HK-2 (cell line): ENCODE results near the gene SGF29.
A peak's percentile ranks its signal among the peaks of the same experiment; 100 is the strongest.
"Not testable (repeated sequence)": the region's sequence is repeated elsewhere in the genome, so short reads cannot be mapped to it uniquely, and the experiment has no call there.

Source experiments
- DNase-seq: peaks from one replicate; pipeline ENCODE4 v3.0.0-alpha.2; 2018; ENCODE audit not compliant: unreplicated experiment

Gene SGF29

GRCh38 chr16:28596115-28596630 is 42.5 kb downstream of the SGF29 start:
- no peak for DNase-seq

DNA sequence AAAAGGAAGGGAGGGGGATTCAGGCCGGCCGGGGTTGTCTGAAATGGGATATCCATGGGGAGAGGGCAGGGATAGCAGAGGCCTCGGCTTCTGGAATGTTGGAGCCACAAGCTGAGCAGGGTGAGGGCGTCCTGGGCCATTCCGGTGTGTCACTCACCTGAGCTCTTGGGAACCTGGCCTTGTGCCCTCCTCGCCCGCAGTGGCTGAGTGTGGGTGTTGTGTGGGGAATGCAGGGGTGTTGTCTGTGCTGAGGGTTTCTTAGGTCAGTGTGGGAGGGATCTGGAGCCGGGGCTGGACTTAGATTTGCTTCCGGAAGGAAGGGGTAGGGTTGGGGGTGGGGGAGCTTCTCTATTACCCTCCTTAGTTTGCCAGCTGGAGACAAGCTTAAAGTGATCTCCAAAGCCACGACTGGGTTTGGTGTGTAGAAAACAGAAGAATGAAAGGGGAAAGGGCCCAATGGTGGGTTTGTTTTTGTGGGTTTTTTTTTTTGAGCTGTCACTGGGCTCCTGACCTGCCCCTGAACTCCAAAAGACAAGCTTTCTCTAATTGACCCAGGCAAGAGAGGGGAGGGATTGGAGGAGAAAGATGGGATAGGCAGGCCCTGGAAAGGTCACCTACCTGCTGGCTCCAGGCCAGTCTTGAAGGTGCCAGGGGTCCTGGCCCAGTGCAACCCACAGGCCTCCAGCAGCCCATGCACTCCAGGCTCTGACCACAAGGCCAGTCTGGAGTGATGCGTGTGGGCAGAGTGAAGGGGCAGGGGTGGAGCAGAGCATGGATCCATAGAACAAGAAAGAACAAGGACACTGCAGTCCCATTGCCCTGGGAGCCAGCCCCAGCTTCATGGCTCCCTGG is 43.3 kb downstream of the SGF29 start, which contains the start of gene SULT1A2:
Gene SULT1A2, minus strand, starts transcription at position 211 of the 852 bp plus-strand sequence. CDS start 1,120 bp downstream, outside the sequence.
- DNase-seq, result peak; percentile 69

- no peak for DNase-seq
Observed at GRCh38 chr16:28597692-28598261, 44.1 kb downstream of the SGF29 start.

DNA sequence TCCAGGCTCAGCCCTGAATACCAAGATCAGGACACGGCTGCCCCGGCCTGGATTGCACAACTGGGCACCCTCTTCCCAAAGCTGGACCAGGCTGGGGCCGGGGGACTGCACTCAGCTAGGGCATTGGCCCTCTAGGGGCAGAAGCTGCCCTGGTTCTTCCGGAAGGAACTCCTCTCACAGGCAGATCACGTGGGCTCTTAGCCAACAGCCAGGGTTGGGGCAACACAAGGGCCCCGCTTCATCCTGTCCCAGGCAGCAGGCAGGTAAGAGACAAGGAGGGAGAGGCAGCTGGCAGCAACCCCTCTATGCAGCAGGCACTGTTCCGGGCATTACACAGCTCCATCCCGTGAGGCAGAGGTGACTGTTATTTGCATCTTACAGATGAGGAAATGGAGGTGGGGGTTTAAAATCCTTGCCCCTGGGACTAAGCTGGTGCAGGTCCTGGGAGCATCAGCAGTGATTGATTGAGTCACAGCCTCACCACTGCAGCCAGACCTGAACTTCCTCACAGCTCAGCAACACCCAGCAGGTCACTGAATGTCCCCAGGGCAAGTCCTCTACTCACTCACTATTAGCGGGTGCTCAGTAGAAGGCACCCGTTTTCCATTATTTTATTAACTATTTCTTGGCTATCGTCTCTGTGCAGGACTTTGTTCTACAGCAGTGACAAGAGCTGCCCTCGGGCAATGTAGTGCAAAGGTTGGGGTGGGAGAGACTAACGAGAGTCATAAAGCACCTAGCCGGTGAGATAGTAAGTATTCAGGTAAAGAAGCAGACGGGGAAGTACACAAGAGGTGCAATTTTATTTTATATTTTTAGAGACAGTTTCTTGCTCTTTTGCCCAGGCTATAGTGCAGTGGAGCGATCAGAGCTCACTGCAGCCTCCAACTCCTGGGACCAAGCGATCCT is 45.9 kb downstream of the SGF29 start:
- not testable (repeated sequence) for DNase-seq

DNA sequence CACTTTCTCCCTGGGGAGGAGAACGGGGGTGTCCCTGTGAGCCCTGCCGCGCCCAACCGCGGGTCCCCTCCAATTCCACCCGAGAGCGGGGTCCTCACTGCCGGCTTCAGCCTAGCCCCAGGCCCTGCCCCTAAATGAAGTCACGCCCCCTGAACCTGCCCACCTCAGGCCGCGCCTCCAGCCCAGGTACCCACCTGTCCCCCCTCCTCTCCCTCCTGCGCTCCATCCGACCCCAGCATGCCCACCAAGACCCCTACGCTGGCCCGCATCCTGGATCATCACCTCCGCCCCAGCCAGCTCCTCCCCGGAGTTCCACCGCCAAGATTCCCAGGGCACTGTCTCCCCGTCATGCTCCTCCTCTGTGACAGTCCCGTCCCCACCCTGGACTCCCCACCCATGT is 47.2 kb downstream of the SGF29 start:
- not testable (repeated sequence) for DNase-seq

DNA sequence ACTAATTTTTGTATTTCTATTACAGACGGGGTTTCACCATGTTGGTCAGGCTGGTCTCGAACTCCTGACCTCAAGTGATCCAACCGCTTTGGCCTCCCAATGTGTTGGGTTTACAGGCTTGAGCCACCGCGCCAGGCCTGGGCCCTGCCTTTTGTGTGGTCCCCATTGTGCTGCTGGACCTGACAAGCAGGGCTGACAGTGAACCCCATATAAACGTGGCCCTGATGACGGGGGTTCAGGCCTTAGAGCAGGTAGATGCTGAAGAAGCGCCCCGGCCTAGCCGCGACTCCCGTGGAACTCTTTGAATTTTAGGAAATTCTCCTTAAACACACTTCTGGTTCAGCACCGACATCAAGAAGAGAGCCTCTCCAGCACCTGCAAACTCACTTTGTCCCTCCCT is 47.9 kb downstream of the SGF29 start:
- DNase-seq, result not testable (repeated sequence)

DNA sequence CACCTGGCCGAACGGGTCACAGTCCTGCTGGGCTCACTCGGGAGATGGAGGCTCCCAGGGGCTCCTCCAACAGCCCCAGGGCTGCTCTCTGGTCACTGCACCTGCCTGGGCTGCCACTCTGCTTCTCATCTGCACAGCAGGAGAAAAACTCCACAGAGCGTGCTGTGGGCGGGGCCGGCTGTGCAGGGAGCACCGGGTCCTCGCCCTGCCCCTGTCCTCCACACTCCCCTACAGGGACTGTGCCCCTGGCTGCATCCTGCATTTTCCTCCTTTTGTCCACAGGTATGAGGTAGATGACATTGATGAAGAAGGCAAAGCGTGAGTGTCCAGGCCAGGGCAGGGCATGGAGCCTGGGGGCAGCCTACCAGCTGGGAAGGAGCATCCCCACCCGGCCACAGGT is 48.3 kb downstream of the SGF29 start:
- not testable (repeated sequence) for DNase-seq

DNA sequence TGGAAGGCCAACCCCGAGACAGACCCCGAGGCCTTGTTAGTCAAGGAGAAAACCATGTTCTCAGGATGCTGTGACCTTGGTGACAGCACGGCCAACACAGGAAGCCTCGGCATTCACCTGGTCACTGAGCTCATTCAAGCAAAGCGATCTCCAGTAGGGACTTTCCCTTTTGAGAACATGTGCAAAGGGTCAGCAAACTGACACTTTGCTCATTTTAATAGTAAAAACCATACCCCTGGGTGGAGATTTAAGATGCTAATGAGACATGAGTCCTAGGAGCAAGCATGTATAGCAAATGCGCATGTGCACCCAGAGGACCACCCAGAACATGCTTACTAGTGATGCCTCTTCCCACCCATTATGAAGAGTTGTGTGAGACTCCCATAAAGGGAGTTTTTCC is 48.8 kb downstream of the SGF29 start:
- no peak for DNase-seq

GRCh38 chr16:28603381-28604185 is 49.9 kb downstream of the SGF29 start:
- no peak for DNase-seq

- DNase-seq, result no peak
Observed at GRCh38 chr16:28604186-28604565, 50.5 kb downstream of the SGF29 start.

DNA sequence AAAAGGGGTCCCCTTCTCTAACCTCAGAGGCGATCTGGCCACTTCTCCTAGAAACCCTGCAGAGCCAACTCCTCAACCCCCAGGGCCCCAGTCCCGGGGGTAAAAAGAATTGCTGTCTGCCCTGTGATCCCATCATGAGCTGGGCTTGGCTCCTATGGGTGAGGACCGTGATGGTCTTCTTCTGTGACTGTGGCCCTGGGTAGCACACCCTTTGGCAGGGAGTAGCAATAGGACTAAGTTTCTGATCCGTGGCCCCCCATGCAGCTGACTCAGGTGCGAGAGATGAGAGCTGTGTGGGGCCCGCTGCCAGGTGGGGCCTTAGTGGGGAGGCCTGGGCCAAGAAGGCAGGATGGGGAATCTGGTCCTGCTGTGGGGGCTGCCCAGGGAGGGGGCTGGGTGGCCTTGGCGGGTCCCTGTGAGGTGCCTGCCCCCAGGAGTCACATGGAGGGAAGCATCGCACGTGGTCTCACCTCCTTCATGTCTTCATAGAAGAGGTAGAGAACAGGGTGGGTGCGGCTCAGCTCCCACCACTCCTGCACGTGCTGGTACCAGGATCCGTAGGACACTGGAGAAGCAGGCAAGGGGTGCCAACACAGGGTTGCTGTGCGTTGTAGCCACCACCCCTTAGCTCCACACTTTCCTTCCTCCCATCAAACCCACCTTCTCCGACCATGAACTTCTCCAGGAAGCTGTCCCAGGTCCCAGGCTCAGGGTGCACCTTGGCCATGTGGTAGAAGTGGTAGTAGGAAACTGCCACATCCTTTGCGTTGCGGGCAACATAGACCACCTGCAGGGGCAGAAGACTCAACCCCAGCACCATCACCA is 52.8 kb downstream of the SGF29 start:
- DNase-seq, result no peak

GRCh38 chr16:28607116-28607623 is 53.5 kb downstream of the SGF29 start:
- no peak for DNase-seq

GRCh38 chr16:28607681-28608495 is 54.2 kb downstream of the SGF29 start:
- DNase-seq, result not testable (repeated sequence)

- DNase-seq, result not testable (repeated sequence)
Observed at GRCh38 chr16:28608496-28608808, 54.7 kb downstream of the SGF29 start.

DNA sequence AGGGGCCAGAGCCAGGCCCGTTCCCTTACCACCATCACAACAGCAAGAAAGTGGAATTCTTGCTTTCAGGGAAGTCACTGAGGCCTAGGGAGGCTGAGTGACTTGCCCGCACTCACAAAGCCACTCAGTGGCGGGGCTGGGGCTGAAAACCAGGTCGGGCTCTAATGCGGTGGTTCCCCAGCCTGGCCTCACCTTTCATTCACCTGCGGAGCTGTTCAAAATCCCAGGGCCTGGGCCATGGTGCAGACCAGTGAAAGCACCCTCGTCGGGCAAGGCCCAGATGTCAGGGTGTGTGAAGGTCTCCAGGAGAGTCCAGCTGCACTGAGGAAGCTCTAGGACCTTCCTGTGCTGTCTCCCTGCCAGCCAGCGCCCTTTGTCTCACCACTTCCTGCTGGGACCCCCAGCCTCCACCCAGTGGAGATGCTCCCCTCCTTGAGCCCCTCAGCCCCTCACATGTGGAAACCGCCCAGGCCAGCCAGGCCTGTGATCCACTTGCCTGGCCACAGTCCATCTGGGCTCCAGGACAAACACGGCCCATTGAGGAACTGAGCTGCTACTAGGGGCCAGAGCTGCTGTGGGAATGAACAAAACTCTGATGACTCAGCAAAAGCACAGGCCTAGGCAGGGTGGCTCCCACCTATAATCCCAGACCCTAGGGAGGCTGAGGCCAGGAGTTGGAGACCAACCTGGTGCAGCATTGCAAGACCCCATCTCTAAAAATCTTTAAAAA is 55.3 kb downstream of the SGF29 start:
- not testable (repeated sequence) for DNase-seq

- peak; percentile 59 for DNase-seq
Observed at GRCh38 chr16:28609631-28610594, 56.2 kb downstream of the SGF29 start, which contains the start of gene SULT1A1. TSS of gene SULT1A1 (minus strand) at chr16:28610044. CDS start at chr16:28608855, 1,189 bp downstream.

DNA sequence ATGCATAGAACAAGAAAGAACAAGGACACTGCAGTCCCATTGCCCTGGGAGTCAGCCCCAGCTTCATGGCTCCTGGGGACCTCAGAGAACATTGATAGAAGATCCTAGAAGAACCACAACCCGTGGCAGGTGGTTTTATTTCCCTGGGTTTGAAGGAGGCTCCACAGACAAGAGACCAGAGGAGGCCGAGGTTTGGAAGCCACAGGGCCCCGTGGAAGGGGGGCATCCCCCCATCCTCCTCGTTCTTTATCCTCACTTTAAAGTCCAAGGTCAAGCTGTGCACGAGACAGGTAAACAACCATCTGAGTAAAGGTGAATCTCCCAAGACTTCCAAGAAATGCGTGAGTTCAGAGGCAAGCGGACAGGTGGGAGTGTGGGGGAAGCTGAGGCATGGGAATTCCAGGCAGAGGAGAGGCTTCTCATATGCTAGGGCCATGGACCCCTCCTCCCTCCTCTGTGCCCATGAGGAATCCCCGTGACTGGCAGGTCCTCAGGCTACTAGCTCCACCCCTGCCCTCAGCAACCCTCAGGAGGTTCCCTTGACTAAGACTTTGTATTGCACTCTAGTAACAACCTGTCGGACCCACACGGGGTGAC is 57.0 kb downstream of the SGF29 start:
- no peak for DNase-seq
